HL-60 (cell line): Measurements from ENCODE around the gene KIF26B.

ENCODE experiments used
- DNase-seq, 2 experiments: peaks; one replicate each; pipeline ENCODE4 v3.0.0-alpha.2; 2010 to 2020; ENCODE audit warnings: low read depth in 1 of 2, low spot score in 1 of 2
- H3K27ac ChIP-seq: fragments of 250-450 bp; sonication (Bioruptor Pico); replicated peaks from 2 replicates; pipeline ENCODE4 v1.5.1; 2020; ENCODE audit warnings: mild to moderate bottlenecking, moderate library complexity
- H3K27me3 ChIP-seq: fragments of 250-450 bp; sonication (Bioruptor Pico); 2 replicates; pipeline ENCODE4 v1.5.1; 2021; ENCODE audit warnings: mild to moderate bottlenecking, moderate library complexity; ENCODE audit not compliant: insufficient read depth, poor library complexity, severe bottlenecking
- H3K4me3 ChIP-seq: replicated peaks from 2 replicates; pipeline ENCODE4 v1.5.1; 2011; ENCODE audit warnings: mild to moderate bottlenecking, control low read depth, low read length; ENCODE audit not compliant: insufficient read depth
- GABPA ChIP-seq: IDR thresholded peaks from 2 replicates; pipeline ENCODE4 v1.6.1; 2012; ENCODE audit warnings: low read depth
- POLR2AphosphoS5 ChIP-seq: IDR thresholded peaks from 2 replicates; pipeline ENCODE4 v1.6.1; 2012; ENCODE audit warnings: low read depth
- SPI1 ChIP-seq: IDR thresholded peaks from 2 replicates; pipeline ENCODE4 v1.6.1; 2012; ENCODE audit warnings: low read depth, mild to moderate bottlenecking, borderline replicate concordance
- TF ChIP-seq, protein P1 (sequence below): IDR thresholded peaks from 2 replicates; pipeline ENCODE4 v1.6.1; 2012; ENCODE audit warnings: low read depth; ENCODE audit not compliant: insufficient replicate concordance
- TF ChIP-seq, protein P2 (sequence below): IDR thresholded peaks from one replicate; pipeline ENCODE4 v1.5.1; 2011; ENCODE audit warnings: low read length, control low read depth, inconsistent platforms; ENCODE audit not compliant: insufficient read depth

The KIF26B gene

DNA sequence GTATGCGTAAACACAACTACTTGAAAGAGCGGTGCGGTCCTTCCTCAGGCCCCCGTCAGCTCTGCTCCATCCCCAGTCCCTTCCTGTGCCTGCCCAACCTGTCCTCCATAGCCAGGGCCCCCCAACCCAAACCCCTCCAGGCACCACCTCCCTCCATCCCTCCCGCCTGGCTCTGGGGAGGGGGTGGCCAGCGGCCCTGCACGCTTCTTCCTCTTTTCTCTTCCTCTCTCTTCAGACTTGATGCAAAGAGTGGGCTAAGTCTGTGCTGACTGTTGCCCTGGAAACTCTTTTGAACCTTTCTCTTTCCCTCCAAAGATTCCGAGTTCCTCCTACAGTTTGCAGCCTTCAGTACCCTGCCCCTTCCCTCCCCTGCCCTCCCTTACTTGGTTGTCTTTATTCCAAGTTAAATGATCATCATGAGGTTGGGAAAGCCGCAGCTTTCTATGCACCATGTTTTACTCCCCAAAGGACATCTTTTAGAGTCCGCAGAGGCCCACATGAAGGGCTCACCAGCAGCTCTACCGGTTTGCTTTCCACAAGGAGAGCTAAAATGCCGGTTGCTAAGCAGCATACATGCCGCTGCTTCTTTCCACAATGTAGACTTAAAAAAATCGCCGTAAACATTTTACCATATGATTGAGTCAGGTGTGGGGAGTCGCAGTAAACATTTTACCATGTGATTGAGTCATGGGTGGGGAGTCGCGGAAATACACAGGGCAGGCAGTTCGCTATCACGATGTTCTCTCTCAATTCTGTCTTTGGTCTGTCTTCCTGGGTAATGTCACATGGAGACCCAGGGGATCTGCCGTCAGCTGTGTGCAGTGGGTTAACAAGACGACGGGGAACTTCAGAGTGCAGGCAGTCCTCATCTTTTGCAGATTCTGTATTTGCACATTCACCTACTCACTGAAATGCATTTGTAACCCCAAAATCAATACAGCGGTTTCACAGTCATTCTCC, 525.3 kb downstream of the KIF26B start:
- Histone ChIP-seq H3K4me3 (no peak overlapping the region), H3K27ac (peak overlapping the region; percentile 79), H3K27me3 (no peaks in the 10 kb centered on the region)
- peak in 1 of 2 experiments; percentile 80 for DNase-seq
- TF ChIP-seq SPI1 (peak; percentile 95), POLR2AphosphoS5 (no peak)

DNA sequence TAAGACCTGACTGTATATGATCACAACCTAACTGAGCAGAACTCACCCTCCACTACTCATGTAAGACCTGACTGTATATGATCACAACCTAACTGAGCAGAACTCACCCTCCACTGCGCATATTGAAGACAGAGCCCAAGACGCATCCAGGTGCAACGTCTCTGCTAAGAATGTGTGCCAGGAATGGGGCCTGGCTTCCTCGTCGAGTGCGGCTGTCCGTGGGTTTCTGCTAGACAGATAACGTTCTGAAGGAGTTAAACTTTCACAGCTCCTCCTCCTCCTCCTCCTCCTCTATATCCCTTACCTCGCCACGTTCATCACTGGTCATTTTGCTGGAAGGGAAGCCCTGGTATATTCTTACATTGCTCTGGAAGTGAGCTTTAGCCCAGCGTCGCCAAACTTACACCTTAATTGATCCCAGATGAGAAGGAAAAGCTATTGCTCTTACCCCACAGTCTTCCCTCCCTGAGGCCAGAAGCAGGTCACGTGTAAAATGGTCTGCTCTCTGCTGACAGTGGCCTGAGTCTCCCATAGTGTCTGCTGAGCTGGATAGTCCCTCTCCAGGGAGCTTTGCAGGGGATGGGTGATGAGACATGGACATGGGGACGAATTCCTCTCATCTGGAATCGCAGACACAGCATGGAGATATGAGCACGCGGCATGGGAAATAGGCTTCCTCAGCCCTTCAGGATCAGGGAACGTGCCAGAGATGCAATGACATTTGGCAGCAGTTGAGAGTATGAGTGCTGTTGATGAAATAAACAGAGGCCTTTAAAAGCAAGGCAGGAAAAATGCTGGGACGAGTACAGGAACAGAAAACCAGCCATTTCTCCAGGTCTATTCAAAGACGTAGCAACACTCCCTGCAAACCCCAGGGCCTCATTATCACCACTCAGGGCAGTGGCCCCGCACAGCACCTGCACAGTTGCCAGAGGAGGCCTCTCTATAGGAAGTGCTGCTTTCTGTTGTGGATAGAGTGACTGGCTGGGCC, 528.1 kb downstream of the KIF26B start:
- TF ChIP-seq GABPA (no peak), SPI1 (no peak)
- TF ChIP-seq, protein P1, sequence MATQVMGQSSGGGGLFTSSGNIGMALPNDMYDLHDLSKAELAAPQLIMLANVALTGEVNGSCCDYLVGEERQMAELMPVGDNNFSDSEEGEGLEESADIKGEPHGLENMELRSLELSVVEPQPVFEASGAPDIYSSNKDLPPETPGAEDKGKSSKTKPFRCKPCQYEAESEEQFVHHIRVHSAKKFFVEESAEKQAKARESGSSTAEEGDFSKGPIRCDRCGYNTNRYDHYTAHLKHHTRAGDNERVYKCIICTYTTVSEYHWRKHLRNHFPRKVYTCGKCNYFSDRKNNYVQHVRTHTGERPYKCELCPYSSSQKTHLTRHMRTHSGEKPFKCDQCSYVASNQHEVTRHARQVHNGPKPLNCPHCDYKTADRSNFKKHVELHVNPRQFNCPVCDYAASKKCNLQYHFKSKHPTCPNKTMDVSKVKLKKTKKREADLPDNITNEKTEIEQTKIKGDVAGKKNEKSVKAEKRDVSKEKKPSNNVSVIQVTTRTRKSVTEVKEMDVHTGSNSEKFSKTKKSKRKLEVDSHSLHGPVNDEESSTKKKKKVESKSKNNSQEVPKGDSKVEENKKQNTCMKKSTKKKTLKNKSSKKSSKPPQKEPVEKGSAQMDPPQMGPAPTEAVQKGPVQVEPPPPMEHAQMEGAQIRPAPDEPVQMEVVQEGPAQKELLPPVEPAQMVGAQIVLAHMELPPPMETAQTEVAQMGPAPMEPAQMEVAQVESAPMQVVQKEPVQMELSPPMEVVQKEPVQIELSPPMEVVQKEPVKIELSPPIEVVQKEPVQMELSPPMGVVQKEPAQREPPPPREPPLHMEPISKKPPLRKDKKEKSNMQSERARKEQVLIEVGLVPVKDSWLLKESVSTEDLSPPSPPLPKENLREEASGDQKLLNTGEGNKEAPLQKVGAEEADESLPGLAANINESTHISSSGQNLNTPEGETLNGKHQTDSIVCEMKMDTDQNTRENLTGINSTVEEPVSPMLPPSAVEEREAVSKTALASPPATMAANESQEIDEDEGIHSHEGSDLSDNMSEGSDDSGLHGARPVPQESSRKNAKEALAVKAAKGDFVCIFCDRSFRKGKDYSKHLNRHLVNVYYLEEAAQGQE, result no peak
- TF ChIP-seq, protein P2, sequence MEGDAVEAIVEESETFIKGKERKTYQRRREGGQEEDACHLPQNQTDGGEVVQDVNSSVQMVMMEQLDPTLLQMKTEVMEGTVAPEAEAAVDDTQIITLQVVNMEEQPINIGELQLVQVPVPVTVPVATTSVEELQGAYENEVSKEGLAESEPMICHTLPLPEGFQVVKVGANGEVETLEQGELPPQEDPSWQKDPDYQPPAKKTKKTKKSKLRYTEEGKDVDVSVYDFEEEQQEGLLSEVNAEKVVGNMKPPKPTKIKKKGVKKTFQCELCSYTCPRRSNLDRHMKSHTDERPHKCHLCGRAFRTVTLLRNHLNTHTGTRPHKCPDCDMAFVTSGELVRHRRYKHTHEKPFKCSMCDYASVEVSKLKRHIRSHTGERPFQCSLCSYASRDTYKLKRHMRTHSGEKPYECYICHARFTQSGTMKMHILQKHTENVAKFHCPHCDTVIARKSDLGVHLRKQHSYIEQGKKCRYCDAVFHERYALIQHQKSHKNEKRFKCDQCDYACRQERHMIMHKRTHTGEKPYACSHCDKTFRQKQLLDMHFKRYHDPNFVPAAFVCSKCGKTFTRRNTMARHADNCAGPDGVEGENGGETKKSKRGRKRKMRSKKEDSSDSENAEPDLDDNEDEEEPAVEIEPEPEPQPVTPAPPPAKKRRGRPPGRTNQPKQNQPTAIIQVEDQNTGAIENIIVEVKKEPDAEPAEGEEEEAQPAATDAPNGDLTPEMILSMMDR, result no peak
- Histone ChIP-seq H3K27ac (no peak overlapping the region), H3K27me3 (no peaks in the 10 kb centered on the region), H3K4me3 (no peak overlapping the region)
- no peak for DNase-seq

- Histone ChIP-seq H3K4me3 (no peak overlapping the region), H3K27ac (no peak overlapping the region), H3K27me3 (no peaks in the 10 kb centered on the region)
- TF ChIP-seq GABPA (no peak), SPI1 (no peak), POLR2AphosphoS5 (no peak)
- TF ChIP-seq, protein P1, result no peak
- TF ChIP-seq, protein P2, result no peak
- no peak for DNase-seq
These were observed 528.9 kb downstream of the KIF26B start for GRCh38 chr1:245683676-245684075.

GRCh38 chr1:245684166-245684565, 529.4 kb downstream of the KIF26B start:
- no peak for DNase-seq
- Histone ChIP-seq H3K27ac (no peak overlapping the region), H3K27me3 (no peaks in the 10 kb centered on the region), H3K4me3 (no peak overlapping the region)
- TF ChIP-seq, protein P2, result no peak
- TF ChIP-seq SPI1 (no peak), POLR2AphosphoS5 (no peak), GABPA (no peak)
- TF ChIP-seq, protein P1, result no peak
